HL-60 (cell line): Measurements from ENCODE around the gene CLC.

Source experiments
- DNase-seq, 2 experiments: peaks; one replicate each; pipeline ENCODE4 v3.0.0-alpha.2; 2010 to 2020; ENCODE audit warnings: low read depth in 1 of 2, low spot score in 1 of 2
- H3K27ac ChIP-seq: fragments of 250-450 bp; sonication (Bioruptor Pico); replicated peaks from 2 replicates; pipeline ENCODE4 v1.5.1; 2020; ENCODE audit warnings: mild to moderate bottlenecking, moderate library complexity
- H3K27me3 ChIP-seq: fragments of 250-450 bp; sonication (Bioruptor Pico); 2 replicates; pipeline ENCODE4 v1.5.1; 2021; ENCODE audit warnings: mild to moderate bottlenecking, moderate library complexity; ENCODE audit not compliant: insufficient read depth, poor library complexity, severe bottlenecking
- H3K4me3 ChIP-seq: replicated peaks from 2 replicates; pipeline ENCODE4 v1.5.1; 2011; ENCODE audit warnings: mild to moderate bottlenecking, control low read depth, low read length; ENCODE audit not compliant: insufficient read depth
- GABPA ChIP-seq: IDR thresholded peaks from 2 replicates; pipeline ENCODE4 v1.6.1; 2012; ENCODE audit warnings: low read depth
- POLR2AphosphoS5 ChIP-seq: IDR thresholded peaks from 2 replicates; pipeline ENCODE4 v1.6.1; 2012; ENCODE audit warnings: low read depth
- SPI1 ChIP-seq: IDR thresholded peaks from 2 replicates; pipeline ENCODE4 v1.6.1; 2012; ENCODE audit warnings: low read depth, mild to moderate bottlenecking, borderline replicate concordance
- TF ChIP-seq, protein P1 (sequence below): IDR thresholded peaks from 2 replicates; pipeline ENCODE4 v1.6.1; 2012; ENCODE audit warnings: low read depth; ENCODE audit not compliant: insufficient replicate concordance
- TF ChIP-seq, protein P2 (sequence below): IDR thresholded peaks from one replicate; pipeline ENCODE4 v1.5.1; 2011; ENCODE audit warnings: low read length, control low read depth, inconsistent platforms; ENCODE audit not compliant: insufficient read depth

Gene CLC

DNA sequence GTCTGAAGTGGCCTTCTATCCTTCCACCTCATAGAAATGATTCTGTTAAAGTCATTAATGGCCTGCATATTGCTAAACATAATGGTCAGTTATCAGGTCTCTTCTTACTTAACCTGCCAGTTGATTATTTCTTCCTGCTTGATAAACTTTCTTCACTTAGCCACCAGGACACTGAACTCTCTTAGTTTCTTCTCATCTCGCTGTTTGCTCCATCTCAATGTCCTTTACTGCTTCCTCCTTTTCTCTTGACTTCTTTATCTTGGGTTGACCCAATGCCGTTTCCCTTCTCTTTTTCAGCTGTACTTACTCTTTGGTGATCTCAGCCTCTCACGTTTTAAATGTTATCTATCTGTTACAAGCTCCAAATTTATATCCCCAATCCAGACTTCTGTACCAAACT, 17.1 kb upstream of the CLC start:
- H3K4me3 ChIP-seq: no peak overlapping the region
- no peaks in the 10 kb centered on the region for H3K27me3 ChIP-seq
- no peak for DNase-seq
- TF ChIP-seq, protein P1, sequence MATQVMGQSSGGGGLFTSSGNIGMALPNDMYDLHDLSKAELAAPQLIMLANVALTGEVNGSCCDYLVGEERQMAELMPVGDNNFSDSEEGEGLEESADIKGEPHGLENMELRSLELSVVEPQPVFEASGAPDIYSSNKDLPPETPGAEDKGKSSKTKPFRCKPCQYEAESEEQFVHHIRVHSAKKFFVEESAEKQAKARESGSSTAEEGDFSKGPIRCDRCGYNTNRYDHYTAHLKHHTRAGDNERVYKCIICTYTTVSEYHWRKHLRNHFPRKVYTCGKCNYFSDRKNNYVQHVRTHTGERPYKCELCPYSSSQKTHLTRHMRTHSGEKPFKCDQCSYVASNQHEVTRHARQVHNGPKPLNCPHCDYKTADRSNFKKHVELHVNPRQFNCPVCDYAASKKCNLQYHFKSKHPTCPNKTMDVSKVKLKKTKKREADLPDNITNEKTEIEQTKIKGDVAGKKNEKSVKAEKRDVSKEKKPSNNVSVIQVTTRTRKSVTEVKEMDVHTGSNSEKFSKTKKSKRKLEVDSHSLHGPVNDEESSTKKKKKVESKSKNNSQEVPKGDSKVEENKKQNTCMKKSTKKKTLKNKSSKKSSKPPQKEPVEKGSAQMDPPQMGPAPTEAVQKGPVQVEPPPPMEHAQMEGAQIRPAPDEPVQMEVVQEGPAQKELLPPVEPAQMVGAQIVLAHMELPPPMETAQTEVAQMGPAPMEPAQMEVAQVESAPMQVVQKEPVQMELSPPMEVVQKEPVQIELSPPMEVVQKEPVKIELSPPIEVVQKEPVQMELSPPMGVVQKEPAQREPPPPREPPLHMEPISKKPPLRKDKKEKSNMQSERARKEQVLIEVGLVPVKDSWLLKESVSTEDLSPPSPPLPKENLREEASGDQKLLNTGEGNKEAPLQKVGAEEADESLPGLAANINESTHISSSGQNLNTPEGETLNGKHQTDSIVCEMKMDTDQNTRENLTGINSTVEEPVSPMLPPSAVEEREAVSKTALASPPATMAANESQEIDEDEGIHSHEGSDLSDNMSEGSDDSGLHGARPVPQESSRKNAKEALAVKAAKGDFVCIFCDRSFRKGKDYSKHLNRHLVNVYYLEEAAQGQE: no peak
- TF ChIP-seq POLR2AphosphoS5 (no peak), SPI1 (no peak), GABPA (no peak)
- TF ChIP-seq, protein P2, sequence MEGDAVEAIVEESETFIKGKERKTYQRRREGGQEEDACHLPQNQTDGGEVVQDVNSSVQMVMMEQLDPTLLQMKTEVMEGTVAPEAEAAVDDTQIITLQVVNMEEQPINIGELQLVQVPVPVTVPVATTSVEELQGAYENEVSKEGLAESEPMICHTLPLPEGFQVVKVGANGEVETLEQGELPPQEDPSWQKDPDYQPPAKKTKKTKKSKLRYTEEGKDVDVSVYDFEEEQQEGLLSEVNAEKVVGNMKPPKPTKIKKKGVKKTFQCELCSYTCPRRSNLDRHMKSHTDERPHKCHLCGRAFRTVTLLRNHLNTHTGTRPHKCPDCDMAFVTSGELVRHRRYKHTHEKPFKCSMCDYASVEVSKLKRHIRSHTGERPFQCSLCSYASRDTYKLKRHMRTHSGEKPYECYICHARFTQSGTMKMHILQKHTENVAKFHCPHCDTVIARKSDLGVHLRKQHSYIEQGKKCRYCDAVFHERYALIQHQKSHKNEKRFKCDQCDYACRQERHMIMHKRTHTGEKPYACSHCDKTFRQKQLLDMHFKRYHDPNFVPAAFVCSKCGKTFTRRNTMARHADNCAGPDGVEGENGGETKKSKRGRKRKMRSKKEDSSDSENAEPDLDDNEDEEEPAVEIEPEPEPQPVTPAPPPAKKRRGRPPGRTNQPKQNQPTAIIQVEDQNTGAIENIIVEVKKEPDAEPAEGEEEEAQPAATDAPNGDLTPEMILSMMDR: no peak
- H3K27ac ChIP-seq: no peak overlapping the region

DNA sequence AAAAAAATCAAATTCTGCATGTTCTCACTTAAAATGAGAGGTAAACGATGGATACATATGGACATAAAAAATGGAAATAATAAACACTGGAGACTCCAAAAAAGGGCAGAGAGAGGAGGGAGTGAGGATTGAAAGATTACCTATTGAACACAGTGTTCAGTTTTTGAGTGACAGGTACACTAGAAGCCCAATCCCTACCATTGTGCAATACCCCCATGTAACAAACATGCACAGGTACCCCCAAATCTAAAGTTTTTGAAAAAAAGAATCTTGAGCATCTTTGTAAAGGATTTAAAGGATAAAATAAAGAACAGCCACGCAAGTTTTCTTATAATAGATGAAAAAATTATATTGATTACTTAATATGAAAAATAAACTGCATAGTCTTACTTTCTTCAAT, 16.7 kb upstream of the CLC start:
- Histone ChIP-seq H3K27me3 (no peaks in the 10 kb centered on the region), H3K27ac (no peak overlapping the region), H3K4me3 (no peak overlapping the region)
- DNase-seq: no peak
- TF ChIP-seq, protein P1: no peak
- TF ChIP-seq SPI1 (no peak), POLR2AphosphoS5 (no peak), GABPA (no peak)
- TF ChIP-seq, protein P2: no peak

DNA sequence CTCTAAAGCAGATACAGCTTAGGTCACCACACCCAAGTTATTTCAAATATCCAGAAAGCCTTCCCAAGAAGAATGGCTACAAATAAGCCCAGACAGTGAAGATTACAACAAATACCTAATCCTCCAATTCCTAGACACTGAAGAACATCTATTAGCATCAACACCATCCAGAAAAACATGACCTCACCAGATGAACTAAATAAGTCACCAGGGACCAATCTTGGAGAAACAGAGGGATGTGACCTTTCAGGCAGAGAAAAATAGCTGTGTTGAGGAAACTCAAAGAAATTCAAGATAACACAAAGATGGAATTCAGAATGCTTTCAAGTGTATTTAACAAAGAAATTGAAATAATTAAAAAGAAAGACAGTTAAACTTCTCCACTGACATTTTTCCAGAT, 15.0 kb upstream of the CLC start:
- DNase-seq: no peak
- H3K4me3 ChIP-seq: no peak overlapping the region
- H3K27me3 ChIP-seq: peaks cover 3% of the 10 kb centered on the region
- TF ChIP-seq, protein P2: no peak
- TF ChIP-seq, protein P1: no peak
- TF ChIP-seq GABPA (no peak), SPI1 (no peak)
- H3K27ac ChIP-seq: no peak overlapping the region
